ENCODE data around the gene C2CD2. TPM values are rescaled to one million over a fixed set of nuclear protein-coding genes. Genes with fewer than 3 reads are reported as not detected.

C2CD2 gene
- total RNA-seq, 1 experiment from 2014 or later = 9.2 TPM

GRCh38 chr21:41869771-41870170 lies 84.0 kb downstream of the C2CD2 start:
- ChIA-PET POLR2A (ENCODE audit: low non-redundant PET) (no interaction called here), CTCF (no interaction called here)
- H3K36me3 ChIP-seq (ENCODE audit: insufficient read depth, low read length, poor library complexity, severe bottlenecking) = no peaks in the 10 kb centered on the region
- H3K27me3 ChIP-seq (replicated peaks; ENCODE audit: insufficient read depth, low read depth, low read length, poor library complexity) = no peaks in the 10 kb centered on the region
- TF ChIP-seq CTCF (conservative IDR thresholded peaks at IDR 0.05; ENCODE audit: low read depth, low read length) (no peak), EZH2 (IDR thresholded peaks at IDR 0.05; ENCODE audit: borderline replicate concordance, low read depth, low read length, poor library complexity, severe bottlenecking) (no peak)
- no peak overlapping the region for H3K4me3 ChIP-seq (ENCODE audit: low read depth, low read length, poor library complexity, severe bottlenecking)
- no peak for DNase-seq (ENCODE audit: low spot score)
- H3K4me1 ChIP-seq (ENCODE audit: insufficient read depth, low read length, poor library complexity, severe bottlenecking) = no peaks in the 10 kb centered on the region
- H3K27ac ChIP-seq (ENCODE audit: low read depth, low read length, poor library complexity, severe bottlenecking) = no peak overlapping the region
- no peaks in the 10 kb centered on the region for H3K9me3 ChIP-seq (ENCODE audit: low read depth, low read length, poor library complexity, severe bottlenecking)
- no TSS peak for BruUV-seq (replicated peaks)
- intact Hi-C loops (cut with micrococcal nuclease; ENCODE audit: unreplicated experiment) = no loop called here

- Histone ChIP-seq H3K4me3 (ENCODE audit: low read depth, low read length, poor library complexity, severe bottlenecking) (no peak overlapping the region), H3K9me3 (ENCODE audit: low read depth, low read length, poor library complexity, severe bottlenecking) (no peaks in the 10 kb centered on the region), H3K36me3 (ENCODE audit: insufficient read depth, low read length, poor library complexity, severe bottlenecking) (no peaks in the 10 kb centered on the region), H3K4me1 (ENCODE audit: insufficient read depth, low read length, poor library complexity, severe bottlenecking) (no peaks in the 10 kb centered on the region), H3K27me3 (replicated peaks; ENCODE audit: insufficient read depth, low read depth, low read length, poor library complexity) (no peaks in the 10 kb centered on the region), H3K27ac (ENCODE audit: low read depth, low read length, poor library complexity, severe bottlenecking) (no peak overlapping the region)
- no TSS peak for BruUV-seq (replicated peaks)
- ChIA-PET CTCF (no interaction called here), POLR2A (ENCODE audit: low non-redundant PET) (no interaction called here)
- intact Hi-C loops (cut with micrococcal nuclease; ENCODE audit: unreplicated experiment) = no loop called here
- no peak for DNase-seq (ENCODE audit: low spot score)
- no peak for TF ChIP-seq CTCF (conservative IDR thresholded peaks at IDR 0.05; ENCODE audit: low read depth, low read length)
- no peak for TF ChIP-seq EZH2 (IDR thresholded peaks at IDR 0.05; ENCODE audit: borderline replicate concordance, low read depth, low read length, poor library complexity, severe bottlenecking)
These were observed 85.6 kb downstream of the C2CD2 start for GRCh38 chr21:41868062-41868710.

- no peak overlapping the region for H3K4me3 ChIP-seq (ENCODE audit: low read depth, low read length, poor library complexity, severe bottlenecking)
- H3K4me1 ChIP-seq (ENCODE audit: insufficient read depth, low read length, poor library complexity, severe bottlenecking) = no peaks in the 10 kb centered on the region
- no peak for TF ChIP-seq CTCF (conservative IDR thresholded peaks at IDR 0.05; ENCODE audit: low read depth, low read length)
- TF ChIP-seq EZH2 (IDR thresholded peaks at IDR 0.05; ENCODE audit: borderline replicate concordance, low read depth, low read length, poor library complexity, severe bottlenecking) = no peak
- H3K36me3 ChIP-seq (ENCODE audit: insufficient read depth, low read length, poor library complexity, severe bottlenecking) = no peaks in the 10 kb centered on the region
- no peaks in the 10 kb centered on the region for H3K27me3 ChIP-seq (replicated peaks; ENCODE audit: insufficient read depth, low read depth, low read length, poor library complexity)
- no peaks in the 10 kb centered on the region for H3K9me3 ChIP-seq (ENCODE audit: low read depth, low read length, poor library complexity, severe bottlenecking)
- no peak overlapping the region for H3K27ac ChIP-seq (ENCODE audit: low read depth, low read length, poor library complexity, severe bottlenecking)
- DNase-seq (ENCODE audit: low spot score) = no peak
- ChIA-PET CTCF (no interaction called here), POLR2A (ENCODE audit: low non-redundant PET) (no interaction called here)
- BruUV-seq (replicated peaks) = no TSS peak
- intact Hi-C loops (cut with micrococcal nuclease; ENCODE audit: unreplicated experiment) = no loop called here
These were observed 86.5 kb downstream of the C2CD2 start for GRCh38 chr21:41867313-41867712.
